ENCODE measurements around the gene ASCL1.

Gene ASCL1

DNA sequence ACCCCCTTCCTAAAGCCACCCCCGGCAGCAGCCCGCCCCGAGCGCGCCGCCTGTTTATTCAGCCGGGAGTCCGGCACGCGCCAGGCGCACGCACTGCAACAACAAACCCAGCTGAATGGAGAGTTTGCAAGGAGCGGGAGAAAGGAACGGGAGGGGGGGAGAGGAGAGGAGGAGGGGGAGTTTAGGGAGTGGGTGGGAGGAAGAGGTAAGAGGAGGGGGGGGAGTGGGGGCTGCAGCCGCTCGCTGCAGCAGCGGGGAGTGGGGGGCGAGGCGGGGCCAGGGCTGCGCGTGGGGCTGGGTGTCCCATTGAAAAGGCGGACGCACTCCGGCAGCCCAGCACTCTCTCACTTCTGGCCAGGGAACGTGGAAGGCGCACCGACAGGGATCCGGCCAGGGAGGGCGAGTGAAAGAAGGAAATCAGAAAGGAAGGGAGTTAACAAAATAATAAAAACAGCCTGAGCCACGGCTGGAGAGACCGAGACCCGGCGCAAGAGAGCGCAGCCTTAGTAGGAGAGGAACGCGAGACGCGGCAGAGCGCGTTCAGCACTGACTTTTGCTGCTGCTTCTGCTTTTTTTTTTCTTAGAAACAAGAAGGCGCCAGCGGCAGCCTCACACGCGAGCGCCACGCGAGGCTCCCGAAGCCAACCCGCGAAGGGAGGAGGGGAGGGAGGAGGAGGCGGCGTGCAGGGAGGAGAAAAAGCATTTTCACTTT, at the start of gene ASCL1:
TSS of gene ASCL1 (plus strand) at position 336 of the 712 bp plus-strand sequence. CDS start 571 bp downstream, outside the sequence.
- H3K4me1 Mint-ChIP-seq, result peaks cover 18% of the 10 kb centered on the region
- ATAC-seq (ENCODE audit: low read depth) (peak; percentile 80), DNase-seq (ENCODE audit: low spot score in 2 of 2) (peak in 1 of 2 donors; percentile 52)
- peaks cover 1% of the 10 kb centered on the region for H3K9me3 Mint-ChIP-seq
- peaks cover 40% of the 10 kb centered on the region for H3K27me3 Mint-ChIP-seq
- H3K36me3 Mint-ChIP-seq, result no peaks in the 10 kb centered on the region
- H3K4me3 Mint-ChIP-seq, result peak within 1 kb of the TSS; percentile 77
- H3K27ac Mint-ChIP-seq, result peak within 1 kb of the TSS; percentile 68

DNA sequence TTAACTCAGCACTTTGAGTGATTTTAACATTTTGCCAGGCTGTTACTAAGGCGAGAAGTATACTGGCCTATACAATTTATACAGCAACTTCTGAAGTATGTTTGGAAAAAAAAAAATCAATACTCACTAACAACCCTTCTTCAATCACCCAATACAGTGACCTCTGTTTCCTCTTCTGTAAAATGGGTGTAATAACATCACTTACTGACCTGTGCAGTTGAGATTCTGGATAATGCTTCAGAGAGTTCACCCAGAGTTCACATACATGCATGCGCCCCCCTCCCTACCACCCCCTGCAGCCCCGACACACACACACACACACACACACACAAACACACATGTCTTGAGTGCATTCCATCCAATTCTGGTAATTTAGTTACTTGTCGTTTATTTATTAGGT, 49.6 kb upstream of the ASCL1 start:
- Mint-ChIP-seq H3K4me3 (no peak overlapping the region), H3K27ac (no peak overlapping the region), H3K4me1 (peaks cover 5% of the 10 kb centered on the region), H3K36me3 (no peaks in the 10 kb centered on the region), H3K27me3 (peaks cover 2% of the 10 kb centered on the region), H3K9me3 (no peaks in the 10 kb centered on the region)
- no peak for DNase-seq (ENCODE audit: low spot score in 2 of 2)
- ATAC-seq (ENCODE audit: low read depth), result no peak

DNA sequence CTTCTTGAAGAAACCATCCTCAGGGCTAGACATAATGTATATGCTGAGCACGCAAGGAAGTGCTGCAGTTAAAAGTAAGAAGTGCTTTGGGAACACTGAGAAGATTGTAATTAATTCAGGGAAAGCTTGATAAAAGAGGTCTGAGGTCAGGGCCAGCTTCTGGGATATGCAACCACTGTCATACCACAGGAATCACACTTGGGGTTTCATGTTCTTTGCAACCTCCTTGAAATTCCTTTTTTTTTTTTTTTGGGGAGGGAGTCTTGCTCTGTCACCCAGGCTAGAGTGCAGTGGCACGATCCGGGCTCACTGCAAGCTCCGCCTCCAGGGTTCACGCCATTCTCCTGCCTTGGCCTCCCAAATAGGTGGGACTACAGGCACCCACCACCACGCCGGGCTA, 47.3 kb upstream of the ASCL1 start:
- Mint-ChIP-seq H3K9me3 (no peaks in the 10 kb centered on the region), H3K27me3 (peaks cover 2% of the 10 kb centered on the region), H3K27ac (no peak overlapping the region), H3K4me3 (no peak overlapping the region), H3K36me3 (no peaks in the 10 kb centered on the region), H3K4me1 (peaks cover 2% of the 10 kb centered on the region)
- ATAC-seq (ENCODE audit: low read depth) (no peak), DNase-seq (ENCODE audit: low spot score in 2 of 2) (no peak)

GRCh38 chr12:102910792-102911191, 46.7 kb upstream of the ASCL1 start:
- H3K4me1 Mint-ChIP-seq, result peaks cover 2% of the 10 kb centered on the region
- H3K4me3 Mint-ChIP-seq, result no peak overlapping the region
- ATAC-seq (ENCODE audit: low read depth) (no peak), DNase-seq (ENCODE audit: low spot score in 2 of 2) (no peak)
- H3K9me3 Mint-ChIP-seq, result no peaks in the 10 kb centered on the region
- H3K27ac Mint-ChIP-seq, result no peak overlapping the region
- peaks cover 2% of the 10 kb centered on the region for H3K27me3 Mint-ChIP-seq
- no peaks in the 10 kb centered on the region for H3K36me3 Mint-ChIP-seq

GRCh38 chr12:102911320-102911719, 46.2 kb upstream of the ASCL1 start:
- Mint-ChIP-seq H3K27me3 (peaks cover 2% of the 10 kb centered on the region), H3K9me3 (no peaks in the 10 kb centered on the region), H3K27ac (no peak overlapping the region), H3K4me1 (peaks cover 2% of the 10 kb centered on the region), H3K4me3 (no peak overlapping the region), H3K36me3 (no peaks in the 10 kb centered on the region)
- DNase-seq (ENCODE audit: low spot score in 2 of 2) (no peak), ATAC-seq (ENCODE audit: low read depth) (no peak)

- no peaks in the 10 kb centered on the region for H3K4me1 Mint-ChIP-seq
- H3K27ac Mint-ChIP-seq, result no peak overlapping the region
- H3K36me3 Mint-ChIP-seq, result no peaks in the 10 kb centered on the region
- H3K9me3 Mint-ChIP-seq, result no peaks in the 10 kb centered on the region
- H3K27me3 Mint-ChIP-seq, result no peaks in the 10 kb centered on the region
- no peak overlapping the region for H3K4me3 Mint-ChIP-seq
- ATAC-seq (ENCODE audit: low read depth), result no peak
- no peak for DNase-seq (ENCODE audit: low spot score in 2 of 2)
Measured at GRCh38 chr12:102912258-102912657, 45.2 kb upstream of the ASCL1 start.

DNA sequence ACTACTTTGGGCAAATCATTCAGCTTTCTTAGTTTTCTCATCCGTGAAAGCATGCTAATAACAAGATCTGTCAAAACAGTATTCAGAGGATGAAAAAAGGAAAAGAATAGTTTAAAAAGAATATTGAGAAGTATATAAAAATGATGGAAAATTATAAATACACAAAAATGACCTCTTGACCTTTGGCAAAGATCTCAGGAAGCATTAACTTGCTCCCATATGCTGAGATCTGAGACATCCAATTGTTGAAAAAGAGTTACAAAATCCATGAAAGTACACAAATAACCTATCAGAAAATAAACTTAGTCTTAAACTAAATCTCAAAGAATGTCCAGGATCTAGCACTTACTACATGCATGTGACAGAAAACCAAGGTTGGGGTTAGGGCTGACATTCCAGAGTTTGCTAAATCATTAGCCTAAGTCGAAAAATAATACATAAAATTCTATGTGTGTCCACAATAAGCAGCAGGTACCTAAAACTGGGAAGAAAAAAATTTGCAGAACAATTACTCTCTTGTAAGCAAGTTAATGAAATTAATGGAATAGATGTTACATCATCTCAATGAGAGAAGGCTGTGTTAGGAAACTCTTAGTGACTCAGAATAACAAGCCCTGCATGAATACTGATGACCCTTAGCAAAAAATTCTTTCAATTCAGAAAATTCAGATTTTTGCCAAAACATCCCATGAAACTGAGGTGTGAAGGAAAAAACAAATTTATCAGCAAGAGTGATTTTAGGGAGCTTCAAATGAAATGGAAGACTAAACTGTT, 43.8 kb upstream of the ASCL1 start:
- Mint-ChIP-seq H3K4me1 (peaks cover 3% of the 10 kb centered on the region), H3K9me3 (no peaks in the 10 kb centered on the region), H3K36me3 (no peaks in the 10 kb centered on the region)

DNA sequence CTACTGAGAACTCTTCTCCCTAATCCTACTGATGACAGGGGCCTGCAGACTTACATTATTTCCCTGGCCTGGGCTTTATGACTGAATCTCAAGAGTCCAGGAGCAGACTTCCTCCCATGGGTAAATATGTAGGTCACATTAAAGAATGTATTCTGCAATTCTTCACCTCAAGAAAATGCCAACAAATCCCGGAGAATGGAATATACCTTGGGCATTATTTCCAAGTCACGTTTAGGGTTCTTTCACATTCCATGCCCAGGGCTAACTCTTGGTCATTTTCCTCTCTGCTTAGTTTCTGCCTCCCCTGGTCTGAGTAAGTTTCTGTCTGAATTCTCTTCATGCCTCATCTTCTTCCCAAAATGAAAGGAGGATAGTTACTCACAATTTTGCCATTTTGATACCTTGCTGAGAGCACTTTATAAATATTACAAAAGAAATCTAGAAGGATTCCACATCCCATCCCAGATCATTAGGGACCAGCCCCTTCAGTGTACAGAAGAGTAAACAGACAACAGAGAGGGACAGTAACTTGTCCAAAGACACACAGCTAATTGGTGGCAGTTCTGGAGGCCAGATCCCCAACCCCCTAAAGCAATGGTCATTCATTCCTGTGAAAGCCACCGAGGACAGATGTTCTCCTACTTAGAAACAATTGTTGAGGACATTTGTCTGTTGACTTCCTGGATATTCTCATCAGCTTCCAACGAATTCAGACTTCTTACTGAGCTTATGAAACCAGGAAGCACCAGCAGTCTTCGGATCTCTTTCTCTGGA, 41.0 kb upstream of the ASCL1 start:
- DNase-seq (ENCODE audit: low spot score in 2 of 2), result no peak
- Mint-ChIP-seq H3K4me3 (peak overlapping the region; percentile 81), H3K27me3 (no peaks in the 10 kb centered on the region), H3K9me3 (no peaks in the 10 kb centered on the region), H3K27ac (no peak overlapping the region), H3K36me3 (no peaks in the 10 kb centered on the region), H3K4me1 (peaks cover 8% of the 10 kb centered on the region)
- no peak for ATAC-seq (ENCODE audit: low read depth)

More for the DNA sequence above, 43.8 kb upstream of the ASCL1 start:
- DNase-seq (ENCODE audit: low spot score in 2 of 2), result no peak
- Mint-ChIP-seq H3K27ac (no peak overlapping the region), H3K4me3 (no peak overlapping the region), H3K27me3 (no peaks in the 10 kb centered on the region)
- ATAC-seq (ENCODE audit: low read depth), result no peak

GRCh38 chr12:102917026-102917787, 40.3 kb upstream of the ASCL1 start, which contains the start of gene PAH:
TSS of gene PAH (minus strand) at chr12:102917244. CDS start at chr12:102917130, 114 bp downstream.
- DNase-seq (ENCODE audit: low spot score in 2 of 2) (peak; percentile 14 to 17), ATAC-seq (ENCODE audit: low read depth) (peak; percentile 79)
- H3K27me3 Mint-ChIP-seq, result no peaks in the 10 kb centered on the region
- no peaks in the 10 kb centered on the region for H3K9me3 Mint-ChIP-seq
- peak within 1 kb of the TSS; percentile 81 for H3K4me3 Mint-ChIP-seq
- H3K4me1 Mint-ChIP-seq, result peaks cover 8% of the 10 kb centered on the region
- H3K27ac Mint-ChIP-seq, result peak within 1 kb of the TSS; percentile 52
- no peaks in the 10 kb centered on the region for H3K36me3 Mint-ChIP-seq

- H3K9me3 Mint-ChIP-seq, result no peaks in the 10 kb centered on the region
- H3K36me3 Mint-ChIP-seq, result no peaks in the 10 kb centered on the region
- ATAC-seq (ENCODE audit: low read depth), result no peak
Measured at GRCh38 chr12:102918840-102919239, 38.6 kb upstream of the ASCL1 start.

GRCh38 chr12:102920271-102920670, 37.2 kb upstream of the ASCL1 start:
- Mint-ChIP-seq H3K27me3 (no peaks in the 10 kb centered on the region), H3K4me3 (no peak overlapping the region), H3K4me1 (peaks cover 8% of the 10 kb centered on the region), H3K9me3 (no peaks in the 10 kb centered on the region), H3K27ac (no peak overlapping the region), H3K36me3 (no peaks in the 10 kb centered on the region)
- DNase-seq (ENCODE audit: low spot score in 2 of 2) (no peak), ATAC-seq (ENCODE audit: low read depth) (no peak)

More at GRCh38 chr12:102918840-102919239, 38.6 kb upstream of the ASCL1 start:
- Mint-ChIP-seq H3K4me3 (no peak overlapping the region), H3K27ac (no peak overlapping the region), H3K4me1 (peaks cover 8% of the 10 kb centered on the region), H3K27me3 (no peaks in the 10 kb centered on the region)
- no peak for DNase-seq (ENCODE audit: low spot score in 2 of 2)

GRCh38 chr12:102921240-102921639, 36.2 kb upstream of the ASCL1 start:
- no peak overlapping the region for H3K4me3 Mint-ChIP-seq
- no peaks in the 10 kb centered on the region for H3K9me3 Mint-ChIP-seq
- ATAC-seq (ENCODE audit: low read depth) (no peak), DNase-seq (ENCODE audit: low spot score in 2 of 2) (no peak)
- H3K36me3 Mint-ChIP-seq, result no peaks in the 10 kb centered on the region
- no peaks in the 10 kb centered on the region for H3K27me3 Mint-ChIP-seq
- no peak overlapping the region for H3K27ac Mint-ChIP-seq
- H3K4me1 Mint-ChIP-seq, result peaks cover 8% of the 10 kb centered on the region

GRCh38 chr12:102927220-102927619, 30.3 kb upstream of the ASCL1 start:
- H3K9me3 Mint-ChIP-seq, result no peaks in the 10 kb centered on the region
- H3K4me1 Mint-ChIP-seq, result no peaks in the 10 kb centered on the region
- H3K4me3 Mint-ChIP-seq, result no peak overlapping the region
- DNase-seq (ENCODE audit: low spot score in 2 of 2) (no peak), ATAC-seq (ENCODE audit: low read depth) (no peak)
- peaks cover 13% of the 10 kb centered on the region for H3K27me3 Mint-ChIP-seq
- no peak overlapping the region for H3K27ac Mint-ChIP-seq
- no peaks in the 10 kb centered on the region for H3K36me3 Mint-ChIP-seq
